GM19463 (cell line): ENCODE measurements around the gene SGIP1.
A peak's percentile ranks its signal among the peaks of the same experiment; 100 is the strongest.
"Not testable (repeated sequence)": the region's sequence is repeated elsewhere in the genome, so short reads cannot be mapped to it uniquely, and the experiment has no call there.

ENCODE experiments used
- ATAC-seq: cut with Tn5 transposase; IDR thresholded peaks from one replicate; pipeline ENCODE4 v1.9.1; 2021; ENCODE audit warnings: mild to moderate bottlenecking, moderate library complexity; ENCODE audit not compliant: unreplicated experiment

The SGIP1 gene

GRCh38 chr1:66758241-66758755 is 224.3 kb downstream of the SGIP1 start:
- peak; percentile 99 for ATAC-seq

DNA sequence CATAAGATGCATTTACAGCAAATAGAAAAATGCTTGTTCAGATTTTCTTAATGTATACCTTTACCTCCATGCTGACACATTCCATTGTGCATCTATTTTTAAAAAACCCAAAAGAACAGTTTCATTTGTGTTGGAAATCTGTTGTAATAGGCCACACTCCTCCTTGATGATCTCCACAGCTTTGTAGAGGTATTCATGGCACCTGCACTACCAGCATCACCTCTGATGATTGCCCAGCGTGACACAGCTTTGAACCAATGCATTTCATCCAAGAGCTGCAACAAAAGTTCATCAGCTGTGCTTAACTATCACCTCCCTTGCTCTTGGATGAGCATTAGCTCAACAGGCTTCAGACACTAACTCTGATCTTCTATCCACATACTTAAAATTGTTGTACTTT is 226.6 kb downstream of the SGIP1 start:
- ATAC-seq = no peak

DNA sequence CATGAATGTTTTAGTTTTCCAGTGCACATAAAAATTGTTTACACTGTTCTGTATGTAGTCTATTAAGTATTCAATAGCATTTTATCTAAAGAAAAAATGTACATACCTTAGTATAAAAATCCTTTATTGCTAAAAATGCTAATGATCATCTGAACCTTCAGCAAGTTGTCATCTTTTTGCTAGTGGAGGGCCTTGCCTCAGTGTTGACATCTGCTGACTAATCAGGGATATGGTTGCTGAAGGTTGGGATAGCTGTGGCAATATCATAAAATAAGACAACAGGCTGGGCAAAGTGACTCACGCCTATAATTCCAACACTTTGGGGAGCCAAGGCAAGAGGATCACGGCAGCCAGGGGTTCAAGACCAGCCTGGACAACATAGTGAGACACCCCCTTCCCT is 227.3 kb downstream of the SGIP1 start:
- ATAC-seq = no peak

- ATAC-seq = peak; percentile 48
Measured at GRCh38 chr1:66764994-66765578, 231.1 kb downstream of the SGIP1 start.

- ATAC-seq = no peak
Measured at GRCh38 chr1:66767626-66768025, 233.7 kb downstream of the SGIP1 start.

GRCh38 chr1:66768965-66769364 is 235.0 kb downstream of the SGIP1 start:
- ATAC-seq = no peak

- no peak for ATAC-seq
Measured at GRCh38 chr1:66769512-66770229, 235.7 kb downstream of the SGIP1 start.

GRCh38 chr1:66770240-66770639 is 236.3 kb downstream of the SGIP1 start:
- no peak for ATAC-seq

DNA sequence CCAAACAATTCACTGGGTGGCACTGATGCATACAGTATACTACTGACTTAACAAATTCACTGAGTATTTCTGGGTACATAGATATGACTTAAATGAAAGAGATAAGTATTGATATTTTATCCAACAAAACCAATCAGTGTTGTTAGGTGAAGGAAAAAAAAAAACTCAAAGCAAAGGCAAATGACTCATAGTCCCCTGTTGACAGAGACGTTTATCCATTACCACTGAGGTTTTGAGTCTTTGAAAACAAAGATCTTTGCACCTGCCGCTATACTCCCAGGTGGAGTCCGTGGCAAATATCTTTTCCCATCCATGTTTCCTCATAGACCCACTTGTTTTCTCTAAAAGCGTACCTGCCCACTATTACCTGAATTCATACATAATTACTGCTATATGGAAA is 236.7 kb downstream of the SGIP1 start:
- ATAC-seq = no peak

DNA sequence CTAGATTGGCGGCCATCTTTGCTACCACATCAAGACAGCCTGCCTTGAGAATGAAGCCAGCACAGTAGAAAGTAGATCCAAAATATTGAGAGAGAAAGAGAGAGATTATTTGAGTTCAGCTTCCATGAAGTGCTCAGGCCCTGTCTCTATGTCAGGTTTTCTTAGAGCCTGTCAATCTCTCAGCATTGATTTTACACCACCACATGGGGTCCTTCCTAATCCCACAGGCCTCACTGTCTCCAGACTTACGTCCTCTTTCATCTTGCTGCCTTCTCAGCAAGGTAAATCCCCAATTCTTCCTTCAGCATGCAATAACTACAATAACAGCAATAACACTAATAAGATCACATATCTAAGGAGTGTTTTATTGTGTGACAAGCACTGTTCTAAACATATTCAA is 239.3 kb downstream of the SGIP1 start:
- no peak for ATAC-seq

- ATAC-seq = no peak
Measured at GRCh38 chr1:66774438-66774837, 240.5 kb downstream of the SGIP1 start.

GRCh38 chr1:66775646-66776045 is 241.7 kb downstream of the SGIP1 start:
- no peak for ATAC-seq

DNA sequence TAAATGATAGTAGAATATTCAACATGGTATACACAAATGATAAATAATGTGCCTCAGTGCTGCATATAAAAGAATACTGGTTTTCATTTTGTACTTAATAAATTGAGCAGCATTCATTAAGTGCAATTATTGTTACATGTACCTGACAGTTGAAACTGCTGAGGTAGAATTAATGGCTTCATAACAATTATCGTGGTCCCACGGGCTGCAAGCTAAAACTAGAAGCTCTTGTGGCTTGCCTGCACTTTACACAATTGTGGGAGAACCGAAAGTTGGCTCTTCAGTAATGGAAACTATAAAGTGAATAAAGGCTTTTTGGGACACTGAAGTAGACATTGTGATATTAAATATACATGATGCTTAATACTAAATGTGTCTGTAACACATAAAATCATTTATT is 243.9 kb downstream of the SGIP1 start:
- ATAC-seq = no peak

DNA sequence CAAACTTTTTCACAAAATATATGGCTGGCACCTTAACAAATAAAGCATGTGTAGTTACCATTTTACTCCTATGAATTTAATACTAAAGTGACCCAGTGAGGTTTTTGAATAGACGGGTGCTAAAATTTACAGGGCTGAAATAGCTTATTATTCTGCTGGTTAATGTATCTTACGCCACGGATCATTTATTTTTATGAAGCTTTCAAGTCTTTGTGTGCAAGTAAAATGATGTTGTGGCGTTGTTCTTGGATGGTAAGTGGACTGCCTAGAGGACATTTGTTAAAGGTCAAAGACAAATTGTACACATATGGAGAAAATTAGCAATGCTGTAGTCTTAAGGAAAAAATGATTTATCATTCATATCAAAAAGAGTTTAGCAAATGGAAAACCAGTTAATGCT is 244.3 kb downstream of the SGIP1 start:
- ATAC-seq = no peak

GRCh38 chr1:66778969-66779368 is 245.0 kb downstream of the SGIP1 start:
- no peak for ATAC-seq

DNA sequence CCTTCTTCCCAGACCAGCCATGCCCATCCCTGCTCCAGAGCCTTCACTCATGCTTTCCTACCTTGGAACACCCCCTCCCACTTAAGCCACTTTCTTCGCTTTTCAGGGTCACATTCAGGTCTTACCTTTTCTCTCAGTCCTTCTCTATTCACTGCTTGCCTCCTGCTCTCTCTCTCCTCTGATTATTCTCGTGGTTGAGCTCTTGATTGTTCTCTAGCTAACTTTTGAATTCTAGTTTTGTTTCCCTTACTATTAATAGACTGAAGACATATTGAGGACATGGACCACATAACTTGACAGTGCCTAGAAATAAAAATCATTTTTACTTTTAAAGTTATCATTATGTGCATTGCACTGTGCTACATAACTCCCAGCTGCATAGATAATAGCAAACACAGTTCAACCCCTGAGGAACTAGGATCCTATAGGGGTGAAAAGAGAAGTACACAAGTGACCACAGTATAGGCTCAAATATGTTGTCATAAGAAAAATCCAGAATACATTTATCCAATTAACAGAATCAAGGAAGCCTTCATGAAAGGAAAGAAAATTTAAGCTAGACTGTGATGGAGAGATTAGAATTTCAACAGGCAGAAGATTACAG is 245.6 kb downstream of the SGIP1 start:
- no peak for ATAC-seq

DNA sequence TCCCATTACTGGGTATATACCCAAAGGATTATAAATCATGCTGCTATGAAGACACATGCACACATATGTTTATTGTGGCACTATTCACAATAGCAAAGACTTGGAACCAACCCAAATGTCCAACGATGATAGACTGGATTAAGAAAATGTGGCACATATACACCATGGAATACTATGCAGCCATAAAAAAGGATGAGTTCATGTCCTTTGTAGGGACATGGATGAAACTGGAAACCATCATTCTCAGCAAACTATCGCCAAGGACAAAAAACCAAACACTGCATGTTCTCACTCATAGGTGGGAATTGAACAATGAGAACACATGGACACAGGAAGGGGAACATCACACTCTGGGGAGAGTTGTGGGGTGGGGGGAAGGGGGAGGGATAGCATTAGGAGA is 251.8 kb downstream of the SGIP1 start:
- ATAC-seq = not testable (repeated sequence)

DNA sequence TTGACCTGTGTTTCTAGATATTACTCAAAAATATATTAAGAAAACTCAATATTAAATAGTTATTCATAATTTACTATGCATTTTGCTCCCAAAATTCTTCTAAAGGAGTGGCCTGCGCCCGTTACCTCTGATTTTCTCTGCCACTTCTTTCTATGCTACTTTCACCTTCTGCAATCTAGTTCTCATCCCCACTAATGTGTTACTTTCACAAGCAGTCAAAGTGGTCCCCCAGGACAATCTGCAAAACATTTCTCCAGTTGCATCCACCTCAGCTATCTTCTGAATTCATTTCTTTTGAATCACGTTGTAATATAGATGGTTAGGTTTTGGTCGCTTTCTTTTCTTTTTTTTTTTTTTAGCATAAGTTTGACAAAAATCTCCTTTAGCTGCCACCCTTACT is 253.7 kb downstream of the SGIP1 start:
- no peak for ATAC-seq

GRCh38 chr1:66788231-66788939 is 254.4 kb downstream of the SGIP1 start:
- ATAC-seq = peak; percentile 92

GRCh38 chr1:66791621-66792610 is 258.0 kb downstream of the SGIP1 start:
- ATAC-seq = no peak
